Neuronal stem cell (in vitro differentiated cells): ENCODE measurements around the gene PLCH2.

Experiments used
- DNase-seq: peaks from one replicate; pipeline ENCODE4 v3.0.0-alpha.2; 2013; ENCODE audit warnings: low spot score
- H2AFZ ChIP-seq: one replicate; pipeline ENCODE4 v1.6.1; 2013; ENCODE audit warnings: mild to moderate bottlenecking, low read length, inconsistent platforms
- H2AK5ac ChIP-seq: 2 replicates; pipeline ENCODE4 v1.6.1; 2013; ENCODE audit warnings: low read depth, mild to moderate bottlenecking, inconsistent platforms, low read length, moderate library complexity, mixed read lengths
- H2BK120ac ChIP-seq: 2 replicates; pipeline ENCODE4 v1.6.1; 2013; ENCODE audit warnings: low read depth, mild to moderate bottlenecking, inconsistent platforms, low read length, moderate library complexity, mixed read lengths
- H2BK12ac ChIP-seq: one replicate; pipeline ENCODE4 v1.6.1; 2013; ENCODE audit warnings: low read length, inconsistent platforms
- H2BK15ac ChIP-seq: 2 replicates; pipeline ENCODE4 v1.6.1; 2013; ENCODE audit warnings: mild to moderate bottlenecking, low read length, inconsistent platforms, mixed read lengths
- H2BK5ac ChIP-seq: one replicate; pipeline ENCODE4 v1.6.1; 2013; ENCODE audit warnings: inconsistent platforms, mild to moderate bottlenecking, low read length, moderate library complexity
- H3K14ac ChIP-seq: one replicate; pipeline ENCODE4 v1.6.1; 2013; ENCODE audit warnings: low read length, inconsistent platforms
- H3K18ac ChIP-seq: 2 replicates; pipeline ENCODE4 v1.6.1; 2013; ENCODE audit warnings: low read length, inconsistent platforms
- H3K23ac ChIP-seq: 2 replicates; pipeline ENCODE4 v1.6.1; 2013; ENCODE audit warnings: low read depth, mild to moderate bottlenecking, mixed read lengths, low read length, inconsistent platforms; ENCODE audit not compliant: poor library complexity
- H3K27ac ChIP-seq: replicated peaks from 3 replicates; pipeline ENCODE4 v1.5.1; 2013; ENCODE audit warnings: low read length, inconsistent platforms
- H3K27me3 ChIP-seq, 3 experiments: 2 replicates each; pipeline ENCODE4 v1.6.1; 2013; ENCODE audit warnings: low read length in 3 of 3, mild to moderate bottlenecking in 2 of 3, inconsistent platforms in 1 of 3, low read depth in 1 of 3, mixed read lengths in 1 of 3, moderate library complexity in 1 of 3; ENCODE audit not compliant: control insufficient read depth in 3 of 3, insufficient read depth in 3 of 3
- H3K36me3 ChIP-seq, 2 donors: replicated peaks in 1 of 2; 2 replicates each; pipeline ENCODE4 v1.6.1; 2013; ENCODE audit warnings: low read length in 2 of 2; ENCODE audit not compliant: control insufficient read depth in 2 of 2, insufficient read depth in 2 of 2
- H3K4ac ChIP-seq: 2 replicates; pipeline ENCODE4 v1.6.1; 2013; ENCODE audit warnings: inconsistent platforms, mild to moderate bottlenecking, low read length, moderate library complexity
- H3K4me1 ChIP-seq, 2 donors: 1 replicate in 1 of 2; 2 replicates in 1 of 2; pipeline ENCODE4 v1.6.1; 2013; ENCODE audit warnings: low read length in 2 of 2, low read depth in 1 of 2; ENCODE audit not compliant: control insufficient read depth in 2 of 2, insufficient read depth in 1 of 2
- H3K4me2 ChIP-seq: one replicate; pipeline ENCODE4 v1.6.1; 2013; ENCODE audit warnings: mild to moderate bottlenecking, low read length, inconsistent platforms; ENCODE audit not compliant: insufficient read depth, poor library complexity, severe bottlenecking
- H3K4me3 ChIP-seq, 2 donors: 2 replicates each; pipeline ENCODE4 v1.5.1; 2013; ENCODE audit warnings: low read length in 2 of 2, mild to moderate bottlenecking in 2 of 2, inconsistent platforms in 1 of 2, moderate library complexity in 1 of 2
- H3K79me1 ChIP-seq: one replicate; pipeline ENCODE4 v1.6.1; 2013; ENCODE audit warnings: low read depth, mild to moderate bottlenecking, inconsistent platforms, low read length, moderate library complexity
- H3K9ac ChIP-seq: one replicate; pipeline ENCODE4 v1.6.1; 2013; ENCODE audit warnings: mild to moderate bottlenecking, low read depth, low read length, inconsistent platforms; ENCODE audit not compliant: poor library complexity
- H3K9me3 ChIP-seq, 2 donors: replicated peaks in 1 of 2; 2 replicates each; pipeline versions ENCODE3 to v1.6.1; 2013; ENCODE audit warnings: low read length in 2 of 2, mild to moderate bottlenecking in 2 of 2, inconsistent platforms in 1 of 2, low read depth in 1 of 2, mixed read lengths in 1 of 2, moderate library complexity in 1 of 2; ENCODE audit not compliant: control insufficient read depth in 2 of 2, insufficient read depth in 1 of 2
- H4K8ac ChIP-seq: one replicate; pipeline ENCODE4 v1.6.1; 2013; ENCODE audit warnings: low read depth, mild to moderate bottlenecking, inconsistent platforms, low read length, moderate library complexity
- H4K91ac ChIP-seq: one replicate; pipeline ENCODE4 v1.6.1; 2013; ENCODE audit warnings: low read length, low read depth, mild to moderate bottlenecking, inconsistent platforms; ENCODE audit not compliant: poor library complexity
- WGBS, 2 donors: extraction: QIAGEN DNeasy Blood & Tissue Kit; methylation state at CpG; one replicate each; pipeline ENCODE4 v1.1.7; 2013; ENCODE audit warnings: missing lambda C conversion rate in 2 of 2, mixed read lengths in 1 of 2; ENCODE audit not compliant: insufficient read length in 2 of 2, insufficient replicate concordance in 1 of 2; ENCODE audit errors: extremely low coverage in 2 of 2; 5-methylcytosine and 5-hydroxymethylcytosine counted together

Gene PLCH2

GRCh38 chr1:2528966-2529783 lies 53.1 kb downstream of the PLCH2 start:
- Histone ChIP-seq H3K9me3 (no peaks in the 10 kb centered on the region), H3K4ac (no peak overlapping the region), H3K4me2 (peak overlapping the region; percentile 79), H4K91ac (no peak overlapping the region), H3K14ac (no peak overlapping the region), H3K79me1 (peaks cover 19% of the 10 kb centered on the region), H2BK5ac (peak overlapping the region; percentile 99), H4K8ac (no peak overlapping the region), H2AFZ (peak overlapping the region; percentile 75), H3K18ac (peak overlapping the region; percentile 97), H2BK15ac (no peak overlapping the region), H3K27ac (peak overlapping the region; percentile 81), H3K23ac (peak overlapping the region; percentile 63), H2BK12ac (no peak overlapping the region), H3K4me3 (peak overlapping the region; percentile 46 to 96), H3K36me3 (peaks cover under 1 to 11% of the 10 kb centered on the region in 2 donors), H2BK120ac (no peak overlapping the region), H3K4me1 (peaks cover 56 to 60% of the 10 kb centered on the region in 2 donors), H3K27me3 (peaks cover 0 to 66% (median 0%) of the 10 kb centered on the region in 3 experiments), H3K9ac (peak overlapping the region; percentile 92), H2AK5ac (peak overlapping the region; percentile 57)
- no CpG with 5 or more reads among the region's 84 CpGs for WGBS, 2 donors
- no peak for DNase-seq

- no CpG with 5 or more reads among the region's 91 CpGs for WGBS, 2 donors
- Histone ChIP-seq H3K4me2 (peak within 1 kb of the TSS; percentile 79), H3K4me1 (peaks cover 53 to 60% of the 10 kb centered on the region in 2 donors)
These were observed 53.9 kb downstream of the PLCH2 start, which contains the start of gene HES5 for GRCh38 chr1:2529784-2530512. Gene HES5 (minus strand): TSS chr1:2530263. CDS start chr1:2530164, 99 bp downstream.

GRCh38 chr1:2530513-2531361 lies 54.6 kb downstream of the PLCH2 start:
- Histone ChIP-seq H3K79me1 (peaks cover 12% of the 10 kb centered on the region), H3K36me3 (peaks cover 0 to 11% of the 10 kb centered on the region in 2 donors), H3K4me1 (peaks cover 53 to 60% of the 10 kb centered on the region in 2 donors), H2BK120ac (peak overlapping the region; percentile 62), H3K18ac (peak overlapping the region; percentile 100), H3K27me3 (peaks cover 0 to 82% (median 4%) of the 10 kb centered on the region in 3 experiments), H4K8ac (no peak overlapping the region), H3K27ac (peak overlapping the region; percentile 79), H2BK15ac (peak overlapping the region; percentile 60), H3K4me3 (no peak overlapping the region), H2BK5ac (peak overlapping the region; percentile 100), H3K4ac (peak overlapping the region; percentile 99), H2AK5ac (peak overlapping the region; percentile 100), H2BK12ac (peak overlapping the region; percentile 35), H3K9ac (peak overlapping the region; percentile 18), H3K14ac (peak overlapping the region; percentile 1), H3K4me2 (peak overlapping the region; percentile 44), H4K91ac (peak overlapping the region; percentile 67), H2AFZ (no peak overlapping the region), H3K23ac (peak overlapping the region; percentile 48), H3K9me3 (no peaks in the 10 kb centered on the region)
- no CpG with 5 or more reads among the region's 30 CpGs for WGBS, 2 donors
- DNase-seq: no peak

More at GRCh38 chr1:2529784-2530512, 53.9 kb downstream of the PLCH2 start, which contains the start of gene HES5:
- Histone ChIP-seq H3K9me3 (no peaks in the 10 kb centered on the region), H3K23ac (peak within 1 kb of the TSS; percentile 63), H2BK15ac (peak within 1 kb of the TSS; percentile 60), H2BK12ac (peak within 1 kb of the TSS; percentile 35), H3K18ac (peak within 1 kb of the TSS; percentile 100), H3K27ac (peak within 1 kb of the TSS; percentile 81), H3K4ac (peak within 1 kb of the TSS; percentile 99), H2BK5ac (peak within 1 kb of the TSS; percentile 100), H3K36me3 (peaks cover 0 to 11% of the 10 kb centered on the region in 2 donors), H2BK120ac (peak within 1 kb of the TSS; percentile 62), H2AK5ac (peak within 1 kb of the TSS; percentile 100), H3K14ac (peak within 1 kb of the TSS; percentile 76), H3K4me3 (peak within 1 kb of the TSS; percentile 46 to 96), H3K79me1 (peaks cover 13% of the 10 kb centered on the region), H3K27me3 (peaks cover 0 to 74% (median 4%) of the 10 kb centered on the region in 3 experiments), H4K8ac (no peak within 1 kb of the TSS), H2AFZ (peak within 1 kb of the TSS; percentile 75), H3K9ac (peak within 1 kb of the TSS; percentile 90), H4K91ac (peak within 1 kb of the TSS; percentile 67)
- peak; percentile 96 for DNase-seq
